Measurements from ENCODE around the gene CXCL8.

The CXCL8 gene

GRCh38 chr4:73718375-73719373 is 21.7 kb upstream of the CXCL8 start:
- Histone ChIP-seq H3K4me1 (ENCODE audit: insufficient read depth, low read length) (no peaks in the 10 kb centered on the region), H3K4me3 (ENCODE audit: low read length) (no peak overlapping the region), H3K27me3 (ENCODE audit: insufficient read depth, low read length) (no peaks in the 10 kb centered on the region), H3K9ac (ENCODE audit: low read depth, low read length) (no peak overlapping the region), H3K36me3 (ENCODE audit: insufficient read depth, low read length) (no peaks in the 10 kb centered on the region), H3K27ac (ENCODE audit: low read depth, low read length) (no peak overlapping the region), H3K9me3 (ENCODE audit: insufficient read depth, low read depth, low read length) (no peaks in the 10 kb centered on the region)
- WGBS, result 100% methylated on average over 1 of the region's 1 CpG

GRCh38 chr4:73721435-73721834 is 18.9 kb upstream of the CXCL8 start:
- 97% methylated on average over 1 of the region's 1 CpG for WGBS
- H3K27ac ChIP-seq (ENCODE audit: low read depth, low read length), result no peak overlapping the region
- H3K4me3 ChIP-seq (ENCODE audit: low read length), result no peak overlapping the region
- H3K9ac ChIP-seq (ENCODE audit: low read depth, low read length), result no peak overlapping the region
- no peaks in the 10 kb centered on the region for H3K27me3 ChIP-seq (ENCODE audit: insufficient read depth, low read length)
- H3K9me3 ChIP-seq (ENCODE audit: insufficient read depth, low read depth, low read length), result no peaks in the 10 kb centered on the region
- peaks cover 5% of the 10 kb centered on the region; the same call in 1 of the 2 replicates for H3K4me1 ChIP-seq (ENCODE audit: insufficient read depth, low read length)
- no peaks in the 10 kb centered on the region for H3K36me3 ChIP-seq (ENCODE audit: insufficient read depth, low read length)

- Histone ChIP-seq H3K4me1 (ENCODE audit: insufficient read depth, low read length) (peaks cover 6% of the 10 kb centered on the region; the same call in 1 of the 2 replicates), H3K4me3 (ENCODE audit: low read length) (no peak overlapping the region), H3K36me3 (ENCODE audit: insufficient read depth, low read length) (no peaks in the 10 kb centered on the region), H3K27ac (ENCODE audit: low read depth, low read length) (no peak overlapping the region), H3K9me3 (ENCODE audit: insufficient read depth, low read depth, low read length) (no peaks in the 10 kb centered on the region), H3K27me3 (ENCODE audit: insufficient read depth, low read length) (no peaks in the 10 kb centered on the region), H3K9ac (ENCODE audit: low read depth, low read length) (no peak overlapping the region)
- WGBS, result 100% methylated on average over 1 of the region's 1 CpG
Measured at GRCh38 chr4:73721909-73722308, 18.5 kb upstream of the CXCL8 start.

- Histone ChIP-seq H3K27me3 (ENCODE audit: insufficient read depth, low read length) (no peaks in the 10 kb centered on the region), H3K9me3 (ENCODE audit: insufficient read depth, low read depth, low read length) (no peaks in the 10 kb centered on the region), H3K4me3 (ENCODE audit: low read length) (no peak overlapping the region), H3K9ac (ENCODE audit: low read depth, low read length) (no peak overlapping the region), H3K36me3 (ENCODE audit: insufficient read depth, low read length) (no peaks in the 10 kb centered on the region), H3K4me1 (ENCODE audit: insufficient read depth, low read length) (peaks cover 6% of the 10 kb centered on the region; the same call in 1 of the 2 replicates), H3K27ac (ENCODE audit: low read depth, low read length) (no peak overlapping the region)
- 89% methylated on average over 4 of the region's 4 CpGs for WGBS
Measured at GRCh38 chr4:73723023-73723422, 17.3 kb upstream of the CXCL8 start.

- no peaks in the 10 kb centered on the region for H3K9me3 ChIP-seq (ENCODE audit: insufficient read depth, low read depth, low read length)
- 93% methylated on average over 6 of the region's 6 CpGs for WGBS
- H3K27ac ChIP-seq (ENCODE audit: low read depth, low read length), result no peak overlapping the region
- H3K27me3 ChIP-seq (ENCODE audit: insufficient read depth, low read length), result no peaks in the 10 kb centered on the region
- peaks cover 6% of the 10 kb centered on the region; the same call in 1 of the 2 replicates for H3K4me1 ChIP-seq (ENCODE audit: insufficient read depth, low read length)
- H3K36me3 ChIP-seq (ENCODE audit: insufficient read depth, low read length), result no peaks in the 10 kb centered on the region
- no peak overlapping the region for H3K4me3 ChIP-seq (ENCODE audit: low read length)
- no peak overlapping the region for H3K9ac ChIP-seq (ENCODE audit: low read depth, low read length)
Measured at GRCh38 chr4:73723928-73724327, 16.4 kb upstream of the CXCL8 start.

GRCh38 chr4:73725510-73725909 is 14.9 kb upstream of the CXCL8 start:
- no peaks in the 10 kb centered on the region for H3K9me3 ChIP-seq (ENCODE audit: insufficient read depth, low read depth, low read length)
- H3K27me3 ChIP-seq (ENCODE audit: insufficient read depth, low read length), result no peaks in the 10 kb centered on the region
- no peak overlapping the region for H3K4me3 ChIP-seq (ENCODE audit: low read length)
- no peak overlapping the region for H3K27ac ChIP-seq (ENCODE audit: low read depth, low read length)
- 95% methylated on average over 4 of the region's 4 CpGs for WGBS
- peaks cover 6% of the 10 kb centered on the region; the same call in 1 of the 2 replicates for H3K4me1 ChIP-seq (ENCODE audit: insufficient read depth, low read length)
- H3K36me3 ChIP-seq (ENCODE audit: insufficient read depth, low read length), result no peaks in the 10 kb centered on the region
- H3K9ac ChIP-seq (ENCODE audit: low read depth, low read length), result no peak overlapping the region

- peaks cover 6% of the 10 kb centered on the region; the same call in 1 of the 2 replicates for H3K4me1 ChIP-seq (ENCODE audit: insufficient read depth, low read length)
- H3K9ac ChIP-seq (ENCODE audit: low read depth, low read length), result no peak overlapping the region
- no peak overlapping the region for H3K4me3 ChIP-seq (ENCODE audit: low read length)
- WGBS, result 70% methylated on average over 1 of the region's 1 CpG
- H3K27me3 ChIP-seq (ENCODE audit: insufficient read depth, low read length), result no peaks in the 10 kb centered on the region
- H3K9me3 ChIP-seq (ENCODE audit: insufficient read depth, low read depth, low read length), result no peaks in the 10 kb centered on the region
- no peaks in the 10 kb centered on the region for H3K36me3 ChIP-seq (ENCODE audit: insufficient read depth, low read length)
- H3K27ac ChIP-seq (ENCODE audit: low read depth, low read length), result no peak overlapping the region
Measured at GRCh38 chr4:73725985-73726384, 14.4 kb upstream of the CXCL8 start.

GRCh38 chr4:73727685-73728084 is 12.7 kb upstream of the CXCL8 start:
- H3K4me3 ChIP-seq (ENCODE audit: low read length), result no peak overlapping the region
- no peaks in the 10 kb centered on the region for H3K9me3 ChIP-seq (ENCODE audit: insufficient read depth, low read depth, low read length)
- no peaks in the 10 kb centered on the region for H3K36me3 ChIP-seq (ENCODE audit: insufficient read depth, low read length)
- H3K27me3 ChIP-seq (ENCODE audit: insufficient read depth, low read length), result no peaks in the 10 kb centered on the region
- H3K27ac ChIP-seq (ENCODE audit: low read depth, low read length), result no peak overlapping the region
- H3K9ac ChIP-seq (ENCODE audit: low read depth, low read length), result no peak overlapping the region
- peaks cover 6% of the 10 kb centered on the region; the same call in 1 of the 2 replicates for H3K4me1 ChIP-seq (ENCODE audit: insufficient read depth, low read length)
- WGBS, result 96% methylated on average over 8 of the region's 8 CpGs

- Histone ChIP-seq H3K4me1 (ENCODE audit: insufficient read depth, low read length) (peaks cover 6% of the 10 kb centered on the region; the same call in 1 of the 2 replicates), H3K4me3 (ENCODE audit: low read length) (no peak overlapping the region), H3K9me3 (ENCODE audit: insufficient read depth, low read depth, low read length) (no peaks in the 10 kb centered on the region), H3K36me3 (ENCODE audit: insufficient read depth, low read length) (no peaks in the 10 kb centered on the region), H3K27ac (ENCODE audit: low read depth, low read length) (no peak overlapping the region), H3K9ac (ENCODE audit: low read depth, low read length) (no peak overlapping the region), H3K27me3 (ENCODE audit: insufficient read depth, low read length) (no peaks in the 10 kb centered on the region)
- WGBS, result 100% methylated on average over 2 of the region's 6 CpGs
Measured at GRCh38 chr4:73728091-73728741, 12.2 kb upstream of the CXCL8 start.

GRCh38 chr4:73729534-73730165 is 10.7 kb upstream of the CXCL8 start:
- Histone ChIP-seq H3K9me3 (ENCODE audit: insufficient read depth, low read depth, low read length) (no peaks in the 10 kb centered on the region), H3K27ac (ENCODE audit: low read depth, low read length) (no peak overlapping the region), H3K4me3 (ENCODE audit: low read length) (no peak overlapping the region), H3K36me3 (ENCODE audit: insufficient read depth, low read length) (no peaks in the 10 kb centered on the region), H3K27me3 (ENCODE audit: insufficient read depth, low read length) (no peaks in the 10 kb centered on the region), H3K9ac (ENCODE audit: low read depth, low read length) (no peak overlapping the region), H3K4me1 (ENCODE audit: insufficient read depth, low read length) (peaks cover 6% of the 10 kb centered on the region; the same call in 1 of the 2 replicates)
- WGBS, result 35% methylated on average over 2 of the region's 3 CpGs

GRCh38 chr4:73730292-73730691 is 10.1 kb upstream of the CXCL8 start:
- Histone ChIP-seq H3K9ac (ENCODE audit: low read depth, low read length) (no peak overlapping the region), H3K36me3 (ENCODE audit: insufficient read depth, low read length) (no peaks in the 10 kb centered on the region), H3K4me3 (ENCODE audit: low read length) (no peak overlapping the region), H3K27me3 (ENCODE audit: insufficient read depth, low read length) (no peaks in the 10 kb centered on the region), H3K9me3 (ENCODE audit: insufficient read depth, low read depth, low read length) (no peaks in the 10 kb centered on the region), H3K4me1 (ENCODE audit: insufficient read depth, low read length) (peaks cover 6% of the 10 kb centered on the region; the same call in 1 of the 2 replicates), H3K27ac (ENCODE audit: low read depth, low read length) (no peak overlapping the region)
- 83% methylated on average over 1 of the region's 2 CpGs for WGBS

Measured in HUES64 (cell line).